ENCODE measurements around the gene PPP1R2C. TPM values are rescaled to one million over a fixed set of nuclear protein-coding genes. Genes with fewer than 3 reads are reported as not detected.

The PPP1R2C gene
- total RNA-seq, 2 donors from 2014 or later = not detected

GRCh38 chrX:42771506-42772335 is 6.2 kb downstream of the PPP1R2C start:
- H3K4me3 Mint-ChIP-seq = no peak overlapping the region
- no peak overlapping the region for H3K27ac Mint-ChIP-seq
- H3K27me3 Mint-ChIP-seq = no peaks in the 10 kb centered on the region
- no peaks in the 10 kb centered on the region for H3K36me3 Mint-ChIP-seq (ENCODE audit: low read depth)
- H3K4me1 Mint-ChIP-seq = no peaks in the 10 kb centered on the region
- no peak for ATAC-seq (replicated peaks)
- H3K9me3 Mint-ChIP-seq = no peaks in the 10 kb centered on the region

DNA sequence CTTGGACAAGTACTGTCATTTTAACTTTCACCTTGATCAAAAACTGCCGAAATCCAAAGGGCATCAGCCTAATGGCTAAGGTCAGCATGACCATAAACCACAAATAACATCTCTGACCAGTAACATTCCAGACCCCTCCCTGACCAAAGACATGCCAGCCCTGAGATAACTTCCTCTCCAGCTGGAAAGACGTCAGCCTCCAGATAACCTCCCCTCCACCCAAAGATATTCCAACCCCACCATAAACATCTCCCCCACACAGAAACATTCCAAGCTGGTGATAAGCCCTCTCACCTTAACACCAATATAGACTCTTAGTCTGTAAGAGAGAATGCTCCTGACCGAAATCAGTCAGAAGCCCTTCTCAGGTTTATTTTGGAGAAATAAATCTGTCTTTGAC is 7.4 kb downstream of the PPP1R2C start:
- no peak for ATAC-seq (replicated peaks)
- Mint-ChIP-seq H3K4me3 (no peak overlapping the region), H3K27me3 (no peaks in the 10 kb centered on the region), H3K27ac (no peak overlapping the region), H3K4me1 (no peaks in the 10 kb centered on the region), H3K9me3 (no peaks in the 10 kb centered on the region), H3K36me3 (ENCODE audit: low read depth) (no peaks in the 10 kb centered on the region)

DNA sequence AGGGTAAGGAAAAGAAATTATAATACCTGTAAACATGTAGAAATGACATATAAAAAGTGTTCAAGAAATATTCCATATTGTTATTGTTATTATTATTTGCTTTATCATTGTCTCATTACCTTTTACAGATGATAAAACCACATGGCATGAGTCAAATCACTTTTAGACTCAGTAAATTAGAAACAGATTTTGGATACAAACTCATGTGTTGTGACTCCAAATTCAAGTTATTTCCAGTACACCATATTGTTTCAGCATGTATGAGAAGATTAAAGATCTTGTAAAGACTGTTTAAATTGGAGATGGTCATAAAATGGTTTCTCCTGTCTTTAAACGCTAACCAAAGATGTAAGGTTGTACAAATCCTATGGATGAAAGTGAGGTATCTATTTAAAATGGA is 18.1 kb downstream of the PPP1R2C start:
- no peaks in the 10 kb centered on the region for H3K27me3 Mint-ChIP-seq
- H3K36me3 Mint-ChIP-seq (ENCODE audit: low read depth) = no peaks in the 10 kb centered on the region
- no peak overlapping the region for H3K27ac Mint-ChIP-seq
- H3K4me3 Mint-ChIP-seq = no peak overlapping the region
- no peak for ATAC-seq (replicated peaks)
- no peaks in the 10 kb centered on the region for H3K4me1 Mint-ChIP-seq
- H3K9me3 Mint-ChIP-seq = no peaks in the 10 kb centered on the region

DNA sequence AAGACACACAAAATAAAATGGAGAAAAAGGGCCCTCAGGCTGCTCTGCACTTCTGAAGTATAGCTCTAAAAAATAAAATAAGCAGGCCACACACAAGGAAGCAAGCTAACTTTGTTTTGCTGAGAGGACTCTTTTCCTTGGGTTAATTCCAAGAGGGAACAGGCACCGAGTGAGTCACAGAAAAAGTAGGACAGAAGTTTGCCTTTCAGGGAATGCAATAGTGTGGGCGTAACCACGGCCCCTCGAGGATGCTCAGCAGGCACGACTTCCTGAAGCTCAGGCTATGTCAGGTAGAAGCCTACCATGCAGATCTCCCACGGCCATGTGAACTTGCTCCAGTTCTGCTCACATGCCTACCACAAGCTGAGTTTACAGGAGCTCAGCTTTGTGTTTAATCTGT is 22.1 kb downstream of the PPP1R2C start:
- no peak for ATAC-seq (replicated peaks)
- Mint-ChIP-seq H3K4me3 (no peak overlapping the region), H3K27me3 (no peaks in the 10 kb centered on the region), H3K4me1 (no peaks in the 10 kb centered on the region), H3K27ac (no peak overlapping the region), H3K9me3 (no peaks in the 10 kb centered on the region), H3K36me3 (ENCODE audit: low read depth) (no peaks in the 10 kb centered on the region)

GRCh38 chrX:42754603-42755002 is 23.4 kb downstream of the PPP1R2C start:
- H3K9me3 Mint-ChIP-seq = no peaks in the 10 kb centered on the region
- ATAC-seq (replicated peaks) = no peak
- no peaks in the 10 kb centered on the region for H3K27me3 Mint-ChIP-seq
- no peaks in the 10 kb centered on the region for H3K36me3 Mint-ChIP-seq (ENCODE audit: low read depth)
- no peak overlapping the region for H3K4me3 Mint-ChIP-seq
- H3K4me1 Mint-ChIP-seq = no peaks in the 10 kb centered on the region
- no peak overlapping the region for H3K27ac Mint-ChIP-seq

- H3K4me1 Mint-ChIP-seq = no peaks in the 10 kb centered on the region
- H3K9me3 Mint-ChIP-seq = no peaks in the 10 kb centered on the region
- ATAC-seq (replicated peaks) = no peak
Measured at GRCh38 chrX:42754115-42754514, 23.8 kb downstream of the PPP1R2C start.

GRCh38 chrX:42752730-42753129 is 25.2 kb downstream of the PPP1R2C start:
- Mint-ChIP-seq H3K4me1 (no peaks in the 10 kb centered on the region), H3K36me3 (ENCODE audit: low read depth) (no peaks in the 10 kb centered on the region), H3K4me3 (no peak overlapping the region), H3K9me3 (no peaks in the 10 kb centered on the region), H3K27ac (no peak overlapping the region), H3K27me3 (no peaks in the 10 kb centered on the region)
- ATAC-seq (replicated peaks) = no peak

More at GRCh38 chrX:42754115-42754514, 23.8 kb downstream of the PPP1R2C start:
- Mint-ChIP-seq H3K27ac (no peak overlapping the region), H3K4me3 (no peak overlapping the region), H3K27me3 (no peaks in the 10 kb centered on the region), H3K36me3 (ENCODE audit: low read depth) (no peaks in the 10 kb centered on the region)

DNA sequence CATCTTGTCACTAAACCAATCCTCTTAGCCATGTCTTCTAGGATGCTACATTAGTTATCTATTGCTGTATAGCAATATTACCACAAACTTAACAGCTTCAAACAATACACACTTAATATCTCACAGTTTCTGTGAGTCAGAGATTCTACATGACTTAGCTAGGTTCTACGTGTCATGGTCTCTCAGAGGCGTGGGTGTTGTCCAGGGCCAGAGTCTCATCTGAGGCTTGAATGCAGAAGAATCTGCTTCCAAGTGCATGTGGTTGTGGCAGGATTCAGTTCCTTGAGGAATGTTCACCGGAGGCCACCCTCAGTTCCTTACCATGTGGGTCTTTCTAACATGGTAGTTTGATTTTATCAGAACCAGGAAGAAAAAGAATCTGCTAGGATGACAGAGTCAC is 26.4 kb downstream of the PPP1R2C start:
- H3K27me3 Mint-ChIP-seq = no peaks in the 10 kb centered on the region
- no peaks in the 10 kb centered on the region for H3K36me3 Mint-ChIP-seq (ENCODE audit: low read depth)
- no peak overlapping the region for H3K4me3 Mint-ChIP-seq
- H3K27ac Mint-ChIP-seq = no peak overlapping the region
- no peak for ATAC-seq (replicated peaks)
- no peaks in the 10 kb centered on the region for H3K9me3 Mint-ChIP-seq
- H3K4me1 Mint-ChIP-seq = no peaks in the 10 kb centered on the region

DNA sequence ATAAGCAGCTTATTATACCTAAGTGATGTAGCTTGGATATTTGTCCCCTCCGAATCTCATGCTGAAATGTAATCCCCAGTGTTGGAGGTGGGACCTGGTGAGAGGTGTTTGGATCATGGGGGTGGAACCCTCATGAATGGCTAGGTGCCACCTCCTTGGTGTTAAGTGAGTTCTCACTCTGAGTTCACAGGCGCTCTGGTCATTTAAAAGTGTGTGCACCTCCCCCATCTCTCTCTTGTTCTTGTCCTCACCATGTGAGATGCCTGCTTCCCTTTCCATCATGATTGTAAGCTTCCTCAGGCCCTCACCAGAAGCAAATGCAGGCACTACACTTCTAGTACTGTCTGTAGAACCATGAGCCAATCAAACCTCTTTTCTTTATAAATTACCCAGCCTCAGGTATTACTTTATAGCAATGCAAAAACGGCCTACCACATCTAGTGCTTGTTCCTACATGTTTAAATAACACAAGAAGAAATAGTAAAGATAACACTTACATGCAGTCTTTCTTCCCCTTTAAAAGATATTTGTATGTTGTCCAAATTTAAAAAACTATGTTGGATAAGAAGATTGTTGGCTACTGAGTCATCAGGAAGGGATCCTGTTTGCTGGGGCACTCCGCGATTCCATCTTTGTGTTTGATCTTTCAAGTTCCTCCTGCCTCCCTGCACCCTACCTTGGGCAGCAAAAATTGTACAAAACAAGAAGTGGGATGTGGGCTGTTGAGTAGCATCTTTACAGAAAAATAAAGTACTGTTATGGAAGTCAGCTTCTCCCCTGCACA is 29.7 kb downstream of the PPP1R2C start:
- no peak for ATAC-seq (replicated peaks)
- H3K36me3 Mint-ChIP-seq (ENCODE audit: low read depth) = no peaks in the 10 kb centered on the region
- no peak overlapping the region for H3K27ac Mint-ChIP-seq

GRCh38 chrX:42746606-42747005 is 31.4 kb downstream of the PPP1R2C start:
- Mint-ChIP-seq H3K4me1 (no peaks in the 10 kb centered on the region), H3K27me3 (no peaks in the 10 kb centered on the region), H3K36me3 (ENCODE audit: low read depth) (no peaks in the 10 kb centered on the region), H3K27ac (no peak overlapping the region), H3K9me3 (no peaks in the 10 kb centered on the region), H3K4me3 (no peak overlapping the region)
- ATAC-seq (replicated peaks) = no peak

More for the DNA sequence above, 29.7 kb downstream of the PPP1R2C start:
- Mint-ChIP-seq H3K4me3 (no peak overlapping the region), H3K4me1 (no peaks in the 10 kb centered on the region), H3K9me3 (no peaks in the 10 kb centered on the region), H3K27me3 (no peaks in the 10 kb centered on the region)

DNA sequence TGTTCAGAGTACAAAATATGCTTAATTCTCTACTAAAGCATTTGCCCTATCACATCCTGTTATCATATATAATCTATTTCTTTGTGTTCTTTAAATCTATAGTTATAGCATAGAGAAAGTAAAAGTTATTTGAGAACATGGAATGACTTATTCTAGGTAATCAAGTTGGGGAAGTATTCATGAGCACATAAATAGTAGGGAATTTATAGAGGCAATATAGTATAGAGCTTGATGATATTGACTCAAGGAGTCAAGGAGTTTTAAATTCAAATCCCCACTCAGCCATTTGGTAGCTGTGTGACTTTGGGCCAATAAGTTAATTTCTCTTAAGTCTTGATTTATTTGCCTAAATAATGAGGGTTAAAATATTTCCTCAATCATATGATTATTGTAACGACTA is 37.5 kb downstream of the PPP1R2C start:
- ATAC-seq (replicated peaks) = no peak
- Mint-ChIP-seq H3K4me1 (no peaks in the 10 kb centered on the region), H3K9me3 (no peaks in the 10 kb centered on the region), H3K27me3 (no peaks in the 10 kb centered on the region), H3K27ac (no peak overlapping the region), H3K4me3 (no peak overlapping the region), H3K36me3 (ENCODE audit: low read depth) (no peaks in the 10 kb centered on the region)

DNA sequence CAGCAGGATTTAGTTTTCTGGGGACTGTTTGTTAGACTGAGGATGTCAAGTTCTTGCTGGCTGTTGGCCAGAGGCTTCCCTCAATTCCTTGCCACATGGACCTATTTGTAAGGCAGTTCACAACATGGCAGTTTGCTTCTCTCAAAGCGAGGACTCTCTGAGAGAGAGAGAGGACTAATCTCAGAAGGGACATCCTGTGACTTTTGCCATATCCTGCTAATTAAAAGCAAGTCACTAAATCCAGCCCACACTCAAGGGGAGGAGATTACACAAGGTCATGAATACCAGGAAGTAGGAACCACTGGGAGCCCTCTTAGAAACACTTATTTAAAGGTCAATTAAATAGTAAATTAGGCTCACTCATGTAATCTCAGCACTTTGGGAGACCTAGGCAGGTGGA is 38.2 kb downstream of the PPP1R2C start:
- Mint-ChIP-seq H3K36me3 (ENCODE audit: low read depth) (no peaks in the 10 kb centered on the region), H3K27ac (no peak overlapping the region), H3K4me1 (no peaks in the 10 kb centered on the region), H3K27me3 (no peaks in the 10 kb centered on the region), H3K4me3 (no peak overlapping the region), H3K9me3 (no peaks in the 10 kb centered on the region)
- ATAC-seq (replicated peaks) = no peak

DNA sequence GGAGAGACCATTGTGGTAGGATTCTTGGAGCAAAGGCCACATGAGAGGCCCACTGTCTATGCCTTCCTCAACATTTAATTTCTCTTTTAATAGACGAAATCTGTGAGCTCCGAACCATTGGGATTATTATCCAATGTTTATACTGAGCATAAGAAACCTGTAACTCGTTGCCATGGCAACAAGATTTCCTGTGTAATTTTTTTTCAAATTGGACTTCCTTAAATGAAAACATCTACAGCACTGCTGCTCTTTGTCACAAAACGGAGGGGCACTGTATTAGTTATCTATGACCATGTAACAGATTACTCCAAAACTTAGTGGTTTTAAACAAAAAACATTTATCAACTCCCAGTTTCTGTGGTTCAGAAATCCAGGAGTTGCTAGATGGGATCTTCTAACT is 38.7 kb downstream of the PPP1R2C start:
- H3K27ac Mint-ChIP-seq = no peak overlapping the region
- H3K27me3 Mint-ChIP-seq = no peaks in the 10 kb centered on the region
- H3K36me3 Mint-ChIP-seq (ENCODE audit: low read depth) = no peaks in the 10 kb centered on the region
- no peak overlapping the region for H3K4me3 Mint-ChIP-seq
- no peaks in the 10 kb centered on the region for H3K9me3 Mint-ChIP-seq
- no peaks in the 10 kb centered on the region for H3K4me1 Mint-ChIP-seq
- ATAC-seq (replicated peaks) = no peak

DNA sequence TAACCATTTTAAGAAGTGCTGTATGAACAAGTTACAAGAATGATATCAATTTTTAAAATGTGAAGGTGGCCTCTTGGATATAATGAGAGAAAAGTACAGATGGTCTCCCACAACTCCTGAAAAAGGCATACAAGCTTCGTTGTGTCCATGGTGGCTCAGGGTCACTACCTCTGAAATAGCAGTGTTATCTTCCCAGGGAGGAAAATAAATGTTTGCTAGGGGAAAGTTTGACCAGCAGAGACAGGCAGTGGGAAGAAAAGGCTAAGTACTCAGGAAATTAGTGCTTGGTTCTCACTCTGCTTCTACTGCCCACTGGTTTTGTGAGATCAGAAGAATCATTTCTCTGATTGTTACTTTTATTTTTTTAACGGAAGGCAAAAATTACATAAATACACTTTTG is 39.4 kb downstream of the PPP1R2C start:
- Mint-ChIP-seq H3K4me3 (no peak overlapping the region), H3K9me3 (no peaks in the 10 kb centered on the region), H3K27me3 (no peaks in the 10 kb centered on the region), H3K36me3 (ENCODE audit: low read depth) (no peaks in the 10 kb centered on the region), H3K27ac (no peak overlapping the region), H3K4me1 (no peaks in the 10 kb centered on the region)
- ATAC-seq (replicated peaks) = no peak

DNA sequence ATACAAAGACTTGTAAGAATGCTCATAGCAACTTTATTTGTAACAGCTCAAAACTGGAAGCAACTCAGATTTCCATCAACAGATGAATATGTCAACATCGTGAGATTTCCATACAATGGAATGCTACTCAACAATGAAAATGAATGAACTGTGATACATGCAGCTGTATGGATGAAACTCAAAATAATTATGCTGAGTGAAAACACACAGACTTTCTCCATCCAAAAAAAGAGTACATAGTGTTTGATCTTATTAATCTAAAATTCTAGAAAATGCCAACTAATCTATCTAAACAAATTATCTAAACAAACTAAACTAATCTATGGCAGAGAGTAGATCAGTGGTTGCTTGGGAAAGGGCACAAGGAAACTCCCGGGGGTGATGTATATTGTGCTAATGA is 42.7 kb downstream of the PPP1R2C start:
- no peaks in the 10 kb centered on the region for H3K27me3 Mint-ChIP-seq
- no peak for ATAC-seq (replicated peaks)

More for the DNA sequence above, 42.7 kb downstream of the PPP1R2C start:
- H3K4me1 Mint-ChIP-seq = no peaks in the 10 kb centered on the region
- H3K27ac Mint-ChIP-seq = no peak overlapping the region
- no peaks in the 10 kb centered on the region for H3K9me3 Mint-ChIP-seq
- no peak overlapping the region for H3K4me3 Mint-ChIP-seq
- no peaks in the 10 kb centered on the region for H3K36me3 Mint-ChIP-seq (ENCODE audit: low read depth)

Measured in activated T-helper 17 cell treated with anti-CD3 and anti-CD28 coated beads, Interleukin-2, amount 50 U/mL, for 72 hours (primary cell).